Activated CD4-positive, alpha-beta T cell treated with anti-CD3 and anti-CD28 coated beads for 36 hours (primary cell): Measurements from ENCODE around the gene NGEF. TPM values are rescaled to one million over a fixed set of nuclear protein-coding genes. Genes with fewer than 3 reads are reported as not detected.
A peak's percentile ranks its signal among the peaks of the same experiment; 100 is the strongest.

ENCODE experiments used
- ATAC-seq: fragments of 200-7000 bp; cut with Tn5 transposase; one replicate; pipeline ENCODE4 v1.10.0; 2021; ENCODE audit warnings: mild to moderate bottlenecking, moderate library complexity
- CTCF ChIA-PET: fragments of 350-600 bp; sonication (Branson Sonifier 250); formaldehyde crosslinking; loops from one replicate; lab custom pipeline; 2021; ENCODE audit warnings: antibody characterized with exemption; lab: Charles Lee
- POLR2A ChIA-PET: fragments of 350-600 bp; sonication (Branson Sonifier 250); formaldehyde crosslinking; loops from one replicate; lab custom pipeline; 2021; ENCODE audit warnings: antibody characterized with exemption, inconsistent platforms; lab: Charles Lee
- DNase-seq: peaks from one replicate; pipeline ENCODE4 v3.0.0-alpha.2; 2020
- H3K27ac Mint-ChIP-seq: one replicate; pipeline ENCODE4 v1.8.0; 2021; ENCODE audit warnings: mixed read lengths
- H3K27me3 Mint-ChIP-seq: one replicate; pipeline ENCODE4 v1.8.0; 2021; ENCODE audit warnings: mixed read lengths
- H3K36me3 Mint-ChIP-seq: one replicate; pipeline ENCODE4 v1.8.0; 2021; ENCODE audit warnings: low read depth, mixed read lengths
- H3K4me1 Mint-ChIP-seq: one replicate; pipeline ENCODE4 v1.8.0; 2021; ENCODE audit warnings: mixed read lengths
- H3K4me3 Mint-ChIP-seq: one replicate; pipeline ENCODE4 v1.8.0; 2021; ENCODE audit warnings: mild to moderate bottlenecking, moderate library complexity, mixed read lengths
- H3K9me3 Mint-ChIP-seq: one replicate; pipeline ENCODE4 v1.8.0; 2021; ENCODE audit warnings: low read depth, mixed read lengths
- intact Hi-C, 2 experiments: fragments of 100-400 bp; cut with DNase I in 1 of 2; cut with micrococcal nuclease in 1 of 2; formaldehyde crosslinking; loops; one replicate each; pipeline versions ENCODE4 v1.14.2 to v1.15.1; 2022 to 2024; cut with DNase I, micrococcal nuclease
- total RNA-seq, 2 experiments: library from RNA; stranded (reverse); gene quantifications; one replicate each; pipeline ENCODE4 v1.2.3, GENCODE V29; 2021

NGEF gene
- total RNA-seq, 2 experiments from 2014 or later: 1.5 to 2.0 TPM

DNA sequence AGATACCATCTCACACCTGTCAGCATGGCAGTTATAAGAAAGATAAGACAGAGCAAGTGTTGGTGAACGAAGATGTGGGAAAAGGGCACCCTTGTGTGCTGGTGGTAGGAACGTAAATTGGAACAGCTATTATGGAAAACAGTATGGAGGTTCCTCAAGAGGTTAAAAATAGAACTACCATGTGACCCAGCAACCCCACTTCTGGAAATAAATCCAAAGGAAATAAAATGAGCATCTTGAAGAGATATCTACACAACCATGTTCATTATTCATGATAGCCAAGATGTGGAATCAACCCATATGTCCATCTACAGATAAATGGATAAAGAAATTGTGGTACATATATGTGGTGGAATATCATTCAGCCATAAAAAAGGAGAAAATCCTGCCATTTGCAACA lies 26.9 kb downstream of the NGEF start:
- no peak for DNase-seq
- Mint-ChIP-seq H3K27ac (no peak overlapping the region), H3K9me3 (peaks cover 7% of the 10 kb centered on the region), H3K36me3 (no peaks in the 10 kb centered on the region), H3K4me3 (no peak overlapping the region), H3K27me3 (peaks cover 3% of the 10 kb centered on the region), H3K4me1 (peaks cover 3% of the 10 kb centered on the region)
- POLR2A ChIA-PET: no interaction called here
- intact Hi-C loops: no loop called here
- CTCF ChIA-PET: no interaction called here
- ATAC-seq: no peak

DNA sequence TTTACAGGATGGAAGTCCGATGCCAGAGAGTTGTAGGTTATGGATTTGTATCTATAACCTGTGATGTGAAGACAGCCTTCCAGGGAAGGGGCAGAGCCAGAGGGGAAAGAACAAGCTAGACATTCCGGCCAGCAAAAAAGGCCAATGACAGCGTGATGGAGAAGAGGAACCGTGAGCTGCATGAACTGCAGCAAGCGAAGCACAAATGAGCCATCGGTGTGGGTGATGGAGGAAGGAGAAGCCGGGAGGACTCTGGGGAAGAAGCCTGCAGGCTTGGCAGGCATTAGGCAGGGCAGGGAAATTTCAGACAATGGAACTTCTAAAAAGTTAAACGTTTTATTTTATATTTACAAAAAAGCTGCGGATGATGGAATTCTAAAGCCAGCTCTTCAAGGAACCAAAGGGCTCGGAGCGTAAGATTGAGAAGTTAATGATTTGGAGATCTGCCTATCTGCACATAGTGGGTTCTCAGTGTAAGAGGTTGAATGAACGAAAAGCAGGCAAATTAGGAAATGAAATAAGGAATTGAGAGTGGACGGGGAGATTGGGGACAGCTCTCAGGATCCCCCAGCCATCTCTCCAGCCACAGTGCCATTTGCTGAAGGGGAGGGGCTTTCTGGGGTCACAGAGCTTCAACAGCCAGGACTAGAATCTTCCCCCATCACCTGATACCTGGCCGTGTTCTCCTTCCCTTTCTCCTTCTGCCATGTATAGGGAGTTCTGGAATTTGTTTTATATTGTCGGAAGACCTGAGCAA lies 28.4 kb downstream of the NGEF start:
- H3K27me3 Mint-ChIP-seq: peaks cover 3% of the 10 kb centered on the region
- ATAC-seq (no peak), DNase-seq (no peak)
- H3K4me3 Mint-ChIP-seq: no peak overlapping the region
- no peak overlapping the region for H3K27ac Mint-ChIP-seq
- POLR2A ChIA-PET: no interaction called here
- H3K9me3 Mint-ChIP-seq: peaks cover 7% of the 10 kb centered on the region
- no peaks in the 10 kb centered on the region for H3K36me3 Mint-ChIP-seq
- peaks cover 3% of the 10 kb centered on the region for H3K4me1 Mint-ChIP-seq
- CTCF ChIA-PET: interaction anchor here (0.6 to 0.7 kb wide), 2 partner anchors 9 to 69 kb away, joined by 3 read pairs; no protein-coding TSS in a partner anchor
- intact Hi-C loops: no loop called here

DNA sequence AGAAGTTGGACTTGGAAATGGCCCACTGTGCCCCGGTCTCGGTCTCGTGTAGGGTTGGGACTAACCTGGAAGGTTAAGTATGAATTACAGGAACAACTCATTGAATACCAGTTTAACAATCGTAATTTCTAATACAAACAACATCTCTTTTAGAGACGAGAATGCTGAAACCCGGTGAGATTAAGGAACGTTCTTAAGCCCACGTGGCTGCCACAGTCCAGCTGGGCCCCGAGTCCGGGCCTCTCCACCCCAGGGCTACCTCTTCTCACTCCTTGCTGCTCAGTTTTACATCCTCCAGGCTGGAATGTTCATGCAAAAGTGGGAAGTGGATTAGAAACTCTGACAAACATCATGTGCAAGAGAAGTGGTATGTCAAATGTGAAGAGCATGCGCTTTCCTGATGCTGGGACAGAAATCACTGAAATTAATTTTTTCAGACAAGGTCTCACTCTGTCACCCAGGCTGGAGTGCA lies 29.4 kb downstream of the NGEF start:
- peaks cover 3% of the 10 kb centered on the region for H3K27me3 Mint-ChIP-seq
- CTCF ChIA-PET: no interaction called here

DNA sequence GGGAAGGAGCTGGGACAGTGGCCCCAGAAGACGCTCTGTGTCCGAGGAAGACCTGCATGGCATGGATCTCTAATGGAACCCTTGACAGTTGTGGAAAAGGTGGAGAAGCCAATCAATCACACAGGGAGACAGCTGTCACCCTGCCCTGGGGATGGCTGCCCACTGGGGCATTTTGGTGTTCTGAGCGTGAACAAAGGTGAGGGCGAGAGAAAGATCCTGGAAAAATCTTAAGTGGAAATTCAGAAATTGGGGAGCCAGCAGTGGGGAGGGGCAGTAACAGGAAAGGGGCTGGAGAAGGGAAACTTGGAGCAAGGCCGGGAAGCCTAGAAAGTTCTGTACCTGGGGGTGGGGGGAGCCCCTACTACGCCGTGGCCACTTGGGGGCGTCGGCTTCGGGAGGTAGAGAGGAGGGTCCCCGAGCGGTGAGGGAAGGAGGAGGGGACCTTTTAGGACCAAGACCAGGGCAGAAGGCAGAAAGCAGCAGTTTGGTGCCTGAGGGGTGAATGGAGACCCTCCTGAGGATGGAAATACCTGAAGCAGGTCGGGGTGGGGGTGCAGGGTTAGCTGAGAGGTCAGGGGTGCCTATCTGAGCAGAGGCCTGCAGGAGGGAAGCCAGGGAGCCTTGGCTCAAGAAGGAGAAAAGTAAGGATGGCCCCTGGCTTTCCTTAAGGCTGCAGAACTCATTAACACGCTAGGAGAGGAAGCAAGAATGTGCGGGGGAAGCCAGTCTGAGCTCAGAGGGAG lies 30.0 kb downstream of the NGEF start:
- Mint-ChIP-seq H3K4me1 (no peaks in the 10 kb centered on the region), H3K27ac (no peak overlapping the region), H3K4me3 (no peak overlapping the region), H3K27me3 (peaks cover 3% of the 10 kb centered on the region), H3K36me3 (no peaks in the 10 kb centered on the region), H3K9me3 (peaks cover 7% of the 10 kb centered on the region)
- ATAC-seq: no peak
- no peak for DNase-seq
- POLR2A ChIA-PET: no interaction called here
- CTCF ChIA-PET: no interaction called here
- intact Hi-C loops: no loop called here

More for the DNA sequence above, 29.4 kb downstream of the NGEF start:
- Mint-ChIP-seq H3K36me3 (no peaks in the 10 kb centered on the region), H3K27ac (no peak overlapping the region), H3K4me3 (no peak overlapping the region), H3K4me1 (peaks cover 3% of the 10 kb centered on the region), H3K9me3 (peaks cover 7% of the 10 kb centered on the region)
- DNase-seq: no peak
- no peak for ATAC-seq
- intact Hi-C loops: no loop called here
- POLR2A ChIA-PET: no interaction called here

DNA sequence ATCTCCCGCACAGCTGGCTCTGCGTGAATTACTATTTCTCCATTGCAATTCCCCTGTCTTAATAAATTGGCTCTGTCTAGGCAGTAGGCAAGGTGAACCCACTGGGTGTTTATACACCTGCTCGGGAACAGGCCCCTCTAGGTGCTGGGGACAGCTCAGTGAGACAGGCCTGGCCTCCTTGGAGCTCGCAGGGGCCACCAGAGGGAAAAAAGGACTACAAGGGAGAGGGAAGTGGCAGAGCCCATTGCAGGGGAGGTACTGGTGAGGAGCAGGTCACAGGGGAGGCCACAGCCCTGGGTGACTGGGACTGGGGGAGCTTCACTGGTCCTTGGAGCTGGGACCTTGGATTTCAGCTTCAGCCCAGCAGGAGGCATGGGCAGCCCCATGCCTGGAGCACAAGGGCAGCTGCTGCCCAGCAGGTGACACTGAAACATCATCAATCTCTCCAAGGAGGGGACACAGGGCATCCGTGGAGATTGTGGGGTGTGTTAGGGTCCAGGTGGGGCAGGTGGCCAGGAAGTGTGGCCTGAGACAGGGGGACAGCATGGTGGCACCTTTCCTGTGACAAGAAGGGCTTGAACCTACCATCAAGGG lies 31.2 kb downstream of the NGEF start:
- Mint-ChIP-seq H3K27ac (no peak overlapping the region), H3K27me3 (peaks cover 3% of the 10 kb centered on the region), H3K4me3 (no peak overlapping the region), H3K36me3 (no peaks in the 10 kb centered on the region), H3K9me3 (peaks cover 7% of the 10 kb centered on the region), H3K4me1 (no peaks in the 10 kb centered on the region)
- ATAC-seq: no peak
- intact Hi-C loops: no loop called here
- CTCF ChIA-PET: no interaction called here
- POLR2A ChIA-PET: no interaction called here
- DNase-seq: no peak

DNA sequence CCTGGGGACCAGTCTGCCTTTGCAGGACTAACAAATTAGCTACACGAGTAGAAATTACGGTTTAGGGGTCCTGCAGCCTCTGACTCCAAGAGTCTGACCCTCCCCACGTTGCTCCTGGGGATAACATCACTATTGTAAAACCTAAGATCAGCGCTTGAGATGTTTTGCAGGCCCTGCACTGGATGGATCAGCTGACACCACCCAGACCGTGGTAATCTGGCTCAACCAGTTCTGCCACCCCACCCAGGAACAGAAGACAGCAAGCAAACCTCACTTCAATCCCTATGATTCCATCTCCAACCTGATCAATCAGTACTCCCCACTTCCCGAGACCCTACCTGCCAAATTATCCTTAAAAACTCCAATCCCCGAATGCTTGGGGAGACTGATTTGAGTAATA lies 31.7 kb downstream of the NGEF start:
- CTCF ChIA-PET: no interaction called here

DNA sequence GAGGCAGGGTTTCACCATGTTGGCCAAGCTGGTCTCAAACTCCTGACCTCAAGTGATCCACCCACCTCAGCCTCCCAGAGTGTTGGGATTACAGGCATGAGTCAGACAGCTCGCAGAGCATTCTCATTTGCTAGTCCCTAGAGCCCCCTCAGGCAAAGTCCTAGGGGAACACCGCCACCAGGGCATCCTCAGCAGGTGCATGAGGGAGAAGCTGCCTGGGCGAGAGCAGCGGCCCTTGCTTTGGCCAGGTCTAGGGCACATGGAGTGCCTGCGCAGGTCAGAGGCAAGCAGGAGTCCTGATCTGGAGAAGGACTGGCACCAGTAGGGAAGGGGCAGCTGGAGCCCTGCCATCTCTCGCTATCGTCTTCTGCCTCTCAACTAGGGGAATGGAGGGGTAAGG lies 32.4 kb downstream of the NGEF start:
- DNase-seq (no peak), ATAC-seq (no peak)
- H3K9me3 Mint-ChIP-seq: no peaks in the 10 kb centered on the region
- ChIA-PET CTCF (interaction anchor here (0.6 kb wide), 1 partner anchor 33 kb away, joined by 3 read pairs; no protein-coding TSS in a partner anchor), POLR2A (no interaction called here)
- no peaks in the 10 kb centered on the region for H3K4me1 Mint-ChIP-seq
- H3K4me3 Mint-ChIP-seq: no peak overlapping the region
- no peaks in the 10 kb centered on the region for H3K36me3 Mint-ChIP-seq
- H3K27ac Mint-ChIP-seq: no peak overlapping the region
- peaks cover 3% of the 10 kb centered on the region for H3K27me3 Mint-ChIP-seq
- intact Hi-C loops: no loop called here

More for the DNA sequence above, 31.7 kb downstream of the NGEF start:
- DNase-seq (no peak), ATAC-seq (no peak)
- no peak overlapping the region for H3K27ac Mint-ChIP-seq
- POLR2A ChIA-PET: no interaction called here
- no peak overlapping the region for H3K4me3 Mint-ChIP-seq
- H3K4me1 Mint-ChIP-seq: no peaks in the 10 kb centered on the region
- intact Hi-C loops: no loop called here
- peaks cover 5% of the 10 kb centered on the region for H3K9me3 Mint-ChIP-seq
- peaks cover 3% of the 10 kb centered on the region for H3K27me3 Mint-ChIP-seq
- H3K36me3 Mint-ChIP-seq: no peaks in the 10 kb centered on the region

DNA sequence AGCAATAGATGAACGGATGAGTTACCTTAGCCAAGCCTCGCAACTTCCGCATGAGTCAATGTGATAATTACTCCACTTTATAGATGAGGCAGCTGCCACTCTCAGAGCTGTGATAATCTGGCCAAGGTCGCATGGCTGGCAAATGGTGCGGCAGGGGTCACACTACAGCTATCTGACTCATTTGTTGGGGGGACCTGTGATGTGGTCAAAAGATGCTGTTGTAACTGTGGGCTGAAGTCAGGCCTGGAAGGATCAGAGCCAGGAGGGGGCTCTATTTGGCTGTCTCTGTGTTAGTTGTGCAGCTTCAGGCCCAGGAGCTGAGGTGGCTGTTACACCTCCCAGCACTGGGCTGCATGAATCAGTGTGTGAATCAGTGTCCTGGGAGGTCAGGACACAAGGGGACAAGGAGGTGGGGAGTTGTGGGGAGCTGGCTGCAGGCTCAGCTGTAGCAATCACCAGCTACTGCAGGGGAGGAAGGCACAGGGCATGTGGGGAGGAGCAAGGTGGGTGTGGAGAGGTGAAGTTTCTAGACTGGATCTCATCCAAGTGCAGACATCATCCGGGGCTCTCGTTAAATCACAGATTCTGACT lies 33.1 kb downstream of the NGEF start:
- intact Hi-C loops: no loop called here
- ATAC-seq (no peak), DNase-seq (peak; percentile 5)
- Mint-ChIP-seq H3K36me3 (no peaks in the 10 kb centered on the region), H3K9me3 (no peaks in the 10 kb centered on the region), H3K27ac (no peak overlapping the region), H3K27me3 (peaks cover 3% of the 10 kb centered on the region), H3K4me1 (no peaks in the 10 kb centered on the region), H3K4me3 (no peak overlapping the region)
- CTCF ChIA-PET: no interaction called here
- POLR2A ChIA-PET: no interaction called here

DNA sequence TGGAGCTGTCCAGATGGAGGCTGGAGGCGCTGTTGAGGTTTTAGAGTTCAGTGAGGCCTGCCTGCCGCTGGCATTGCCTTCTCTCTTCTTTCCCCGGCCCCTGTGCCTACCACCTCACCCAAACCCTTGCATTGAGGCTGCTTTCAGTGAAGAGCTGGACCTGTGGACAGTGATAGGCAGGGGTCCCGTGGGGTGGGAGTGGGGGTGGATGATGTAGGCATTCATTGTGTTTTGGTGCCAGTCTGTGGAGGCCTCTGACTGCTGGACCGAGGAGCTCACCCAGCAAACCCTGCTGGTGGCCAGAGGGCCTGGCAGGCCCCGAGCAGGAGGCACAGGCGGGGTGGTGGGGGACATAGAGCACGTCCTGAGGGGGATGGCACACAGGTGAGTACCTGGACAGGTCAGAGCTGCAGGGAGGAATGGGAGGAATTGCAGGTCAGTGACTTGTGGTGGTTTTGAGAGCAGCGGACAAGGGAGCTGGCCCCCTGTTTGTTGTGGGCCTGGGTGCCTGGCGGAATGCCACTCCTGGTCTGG lies 35.6 kb downstream of the NGEF start:
- intact Hi-C loops: no loop called here
- CTCF ChIA-PET: interaction anchor here (0.7 to 1.0 kb wide), 2 partner anchors 124 to 712 kb away, joined by 3 read pairs; no protein-coding TSS in a partner anchor

DNA sequence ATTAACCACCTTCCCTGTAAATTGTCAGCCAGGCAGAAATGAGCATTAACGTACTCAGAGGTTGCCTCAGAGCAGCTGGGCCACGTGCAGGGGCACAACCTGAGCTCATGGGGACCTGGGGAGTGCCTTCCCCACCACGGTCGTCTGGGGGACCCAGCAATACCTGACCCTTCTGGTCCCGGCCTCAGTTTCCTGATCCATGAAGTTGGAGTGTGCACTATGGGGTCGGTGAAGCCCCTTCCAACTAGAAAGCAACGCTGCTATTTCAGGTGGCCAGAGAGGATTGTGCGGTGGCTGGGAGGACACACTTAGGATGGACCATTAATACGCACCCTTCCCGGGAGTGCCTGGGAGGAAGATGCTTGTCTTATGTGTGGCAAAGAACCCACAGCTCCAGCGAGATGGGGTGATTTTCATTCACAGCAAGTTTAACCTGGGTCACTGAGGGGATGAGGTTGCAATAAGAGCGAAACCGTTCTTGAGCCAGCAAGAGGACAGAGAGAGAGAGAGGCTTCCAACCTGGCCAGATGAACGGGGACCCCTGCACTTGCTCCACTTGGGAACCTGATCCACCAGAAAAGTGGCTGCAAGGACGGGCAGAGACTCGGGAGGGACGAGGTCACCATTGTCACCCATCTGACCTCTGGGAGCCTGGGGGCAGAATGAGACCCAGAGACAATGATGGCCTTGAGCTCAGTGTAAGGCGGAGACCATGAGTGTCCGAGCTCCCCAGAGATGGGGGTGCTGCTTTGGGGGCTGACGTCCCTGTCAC lies 36.2 kb downstream of the NGEF start:
- DNase-seq (no peak), ATAC-seq (no peak)
- Mint-ChIP-seq H3K27ac (no peak overlapping the region), H3K27me3 (no peaks in the 10 kb centered on the region), H3K36me3 (no peaks in the 10 kb centered on the region), H3K4me3 (no peak overlapping the region), H3K4me1 (no peaks in the 10 kb centered on the region), H3K9me3 (no peaks in the 10 kb centered on the region)
- intact Hi-C loops: no loop called here
- ChIA-PET POLR2A (no interaction called here), CTCF (interaction anchor here (0.6 to 0.7 kb wide), 2 partner anchors 124 to 711 kb away, joined by 3 read pairs; no protein-coding TSS in a partner anchor)

More for the DNA sequence above, 35.6 kb downstream of the NGEF start:
- no peaks in the 10 kb centered on the region for H3K27me3 Mint-ChIP-seq
- POLR2A ChIA-PET: no interaction called here
- H3K4me3 Mint-ChIP-seq: no peak overlapping the region
- DNase-seq (no peak), ATAC-seq (no peak)
- H3K9me3 Mint-ChIP-seq: no peaks in the 10 kb centered on the region
- H3K27ac Mint-ChIP-seq: no peak overlapping the region
- no peaks in the 10 kb centered on the region for H3K4me1 Mint-ChIP-seq
- no peaks in the 10 kb centered on the region for H3K36me3 Mint-ChIP-seq
